GM20431 (cell line): ENCODE results near the gene CPEB2.
"Not testable (repeated sequence)": the region's sequence is repeated elsewhere in the genome, so short reads cannot be mapped to it uniquely, and the experiment has no call there.

Experiments
- in situ Hi-C: fragments of 300-500 bp; cut with MseI, MboI; formaldehyde crosslinking; loops from one replicate; pipeline ENCODE4 v1.15.0; 2020; ENCODE audit warnings: low sequenced_read_pairs; ENCODE audit not compliant: unreplicated experiment

Gene CPEB2

DNA sequence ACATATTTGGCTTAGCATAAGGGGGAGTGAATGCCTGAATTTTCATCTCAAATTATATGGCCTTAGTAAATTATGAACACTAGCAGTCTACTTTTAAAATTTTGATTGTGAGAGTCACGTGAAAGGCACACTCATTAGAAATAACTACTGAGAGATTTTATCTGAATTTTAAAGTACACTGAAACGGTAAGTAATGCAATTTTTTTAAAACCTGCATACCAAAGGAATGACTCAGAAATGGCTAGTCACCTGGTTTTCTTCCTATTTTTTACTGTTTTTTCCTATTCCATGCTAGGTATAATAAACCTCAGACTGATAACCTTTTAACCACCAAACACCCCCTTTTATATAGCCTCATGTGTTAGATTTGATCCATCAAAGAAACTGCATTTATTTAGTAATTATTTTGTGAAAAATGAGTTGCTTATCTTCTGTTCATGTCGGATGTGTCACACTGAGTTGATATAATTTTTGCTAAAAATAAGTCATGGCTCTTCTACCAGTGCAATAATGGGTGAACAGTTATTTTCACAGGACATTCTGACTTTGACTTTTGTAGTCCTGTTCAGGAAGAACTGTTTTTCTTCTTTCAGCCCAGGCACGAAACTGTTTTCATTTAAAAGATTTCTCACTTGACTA, 40.4 kb downstream of the CPEB2 start:
- in situ Hi-C loops = no loop called here

DNA sequence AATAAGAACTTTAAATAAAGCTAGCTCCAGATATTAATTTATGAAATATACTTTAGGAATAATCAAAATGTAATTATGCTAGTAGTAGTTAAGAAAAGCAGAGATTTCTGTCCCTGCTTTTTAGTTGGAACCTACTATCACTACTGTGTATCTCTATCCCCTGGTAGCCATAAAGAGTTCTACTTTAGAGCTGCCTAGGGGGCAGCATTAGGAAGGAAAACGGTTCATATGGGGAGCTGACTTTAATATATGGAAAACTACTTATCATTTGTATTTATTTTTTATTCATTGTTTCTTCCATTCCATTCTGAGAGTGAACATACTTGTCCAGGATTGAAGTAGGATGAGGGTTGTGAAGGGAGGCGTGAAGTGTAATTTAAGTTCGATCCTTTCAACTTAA, 40.9 kb downstream of the CPEB2 start:
- in situ Hi-C loops = no loop called here

DNA sequence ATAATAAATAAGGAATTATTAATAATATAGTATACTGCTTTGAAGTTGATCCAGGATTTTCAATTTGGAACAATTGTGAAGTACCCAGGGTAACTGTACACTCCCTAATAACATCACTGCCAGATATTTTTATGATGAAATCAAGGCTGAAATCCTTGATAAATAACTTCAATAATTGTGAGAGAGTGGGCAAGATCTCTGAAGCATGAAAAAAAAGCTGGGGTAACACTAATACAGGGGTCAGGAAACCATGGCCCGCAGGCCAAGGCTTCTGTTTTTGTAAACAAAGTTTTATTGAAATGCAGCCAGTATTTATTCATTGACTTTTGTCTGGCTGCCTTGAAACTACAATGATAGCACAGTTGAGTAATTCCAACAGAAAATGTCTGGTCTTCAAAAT, 41.6 kb downstream of the CPEB2 start:
- in situ Hi-C loops = no loop called here

DNA sequence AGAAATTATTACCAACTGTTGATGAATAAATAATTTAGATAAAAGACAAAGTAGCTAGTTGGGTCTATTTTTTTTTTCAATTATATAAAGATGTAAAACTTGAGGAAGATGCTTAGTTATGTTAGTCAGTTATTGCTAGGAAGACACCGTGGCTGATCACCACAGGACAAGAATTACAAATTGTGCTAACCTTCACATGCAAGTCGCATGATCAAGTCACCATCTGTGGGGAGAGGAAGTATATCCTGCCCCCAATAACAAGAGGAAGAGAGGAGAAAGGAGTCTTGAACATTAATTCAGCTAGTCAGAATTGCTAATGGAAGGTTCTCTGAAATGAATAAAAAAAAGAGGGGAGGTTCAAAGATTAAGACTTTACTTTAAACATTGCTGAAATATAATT, 52.3 kb downstream of the CPEB2 start:
- in situ Hi-C loops = no loop called here

DNA sequence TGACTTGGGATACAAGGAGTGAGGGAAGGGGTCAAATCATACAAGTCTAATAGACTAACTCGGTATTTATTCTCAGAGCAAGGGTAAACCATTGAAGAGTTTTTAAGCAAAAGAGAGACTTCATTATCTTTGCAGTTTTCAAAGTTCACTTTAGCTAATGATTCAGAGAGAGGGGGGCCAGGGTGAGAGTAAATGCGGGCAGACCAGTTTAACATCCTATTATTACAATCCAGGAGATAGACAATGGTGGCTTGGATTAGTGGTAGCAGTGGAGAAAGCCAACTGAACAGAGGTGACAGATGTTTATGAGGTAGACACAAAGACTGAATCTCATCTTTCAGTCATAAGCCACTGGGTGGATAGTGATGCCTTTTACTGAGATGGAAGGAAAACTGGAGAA, 57.9 kb downstream of the CPEB2 start:
- in situ Hi-C loops = no loop called here

DNA sequence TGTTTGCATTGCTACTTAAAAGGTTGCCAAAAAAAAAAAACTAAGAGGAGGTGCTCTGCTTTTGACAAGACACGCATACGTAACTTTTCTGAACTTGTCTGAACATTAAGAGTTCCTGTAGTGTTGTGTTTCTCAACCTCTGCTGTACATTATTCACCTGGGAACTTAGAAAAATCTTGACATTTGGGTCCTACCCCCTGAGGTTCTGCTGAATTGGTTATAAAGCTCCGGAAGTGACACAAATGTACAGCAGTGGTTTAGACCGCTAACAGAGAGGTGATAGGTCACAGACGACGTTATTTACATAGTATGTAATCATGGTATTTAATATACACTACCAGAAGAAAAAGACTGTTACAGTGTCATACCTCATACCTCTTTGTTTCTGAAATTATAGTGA, 61.1 kb downstream of the CPEB2 start:
- in situ Hi-C loops = no loop called here

DNA sequence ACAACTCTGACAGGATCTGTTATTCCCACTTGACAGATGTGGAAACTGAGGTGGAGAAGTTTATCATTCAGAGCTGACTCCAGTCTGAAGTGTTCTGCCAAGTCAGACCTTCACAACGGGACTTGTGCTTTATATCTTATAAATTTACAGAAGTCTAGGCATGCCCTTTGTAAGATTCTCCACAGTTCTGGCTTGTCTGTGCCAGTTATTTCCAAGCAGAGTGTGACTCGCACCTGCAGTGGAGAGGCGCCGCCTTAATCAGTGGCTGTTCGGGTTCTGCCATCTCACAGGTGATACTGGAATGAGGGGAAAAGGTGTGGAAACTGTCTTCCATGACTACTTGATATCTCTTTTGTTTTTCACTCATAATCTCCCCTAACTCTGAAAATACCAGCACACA, 63.2 kb downstream of the CPEB2 start:
- in situ Hi-C loops = no loop called here

DNA sequence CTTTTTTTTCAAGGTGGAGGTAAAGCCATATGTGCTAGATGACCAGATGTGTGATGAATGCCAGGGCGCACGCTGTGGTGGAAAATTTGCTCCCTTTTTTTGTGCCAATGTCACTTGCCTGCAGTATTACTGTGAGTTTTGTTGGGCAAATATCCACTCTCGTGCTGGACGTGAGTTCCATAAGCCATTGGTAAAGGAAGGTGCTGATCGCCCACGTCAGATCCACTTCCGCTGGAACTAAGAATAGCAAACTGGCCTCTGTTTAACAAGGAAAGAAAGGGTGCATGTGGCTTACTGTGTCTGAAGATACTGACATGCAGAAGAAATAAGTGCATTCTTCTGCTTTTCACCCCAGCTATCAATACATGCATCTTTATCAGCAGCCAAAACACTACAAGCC, 63.9 kb downstream of the CPEB2 start:
- in situ Hi-C loops = no loop called here

DNA sequence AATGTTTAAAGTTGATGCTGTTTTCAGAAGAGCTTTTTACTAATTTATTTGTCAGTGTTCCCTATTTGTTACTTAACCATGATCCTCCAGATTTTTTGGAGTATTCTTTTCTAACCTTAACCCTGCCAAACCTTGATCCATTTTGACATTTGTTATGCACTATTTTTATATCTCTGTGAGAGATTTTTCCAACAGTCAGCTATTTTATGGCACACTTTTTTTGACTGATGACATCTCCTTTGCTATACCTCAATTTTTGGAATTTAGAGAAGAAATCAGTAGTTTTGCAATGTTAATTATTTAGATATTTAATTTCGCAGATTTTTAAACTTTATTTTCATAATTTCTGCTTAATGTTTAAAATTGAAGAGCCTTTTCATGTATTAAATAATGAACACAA, 66.0 kb downstream of the CPEB2 start:
- in situ Hi-C loops = no loop called here

DNA sequence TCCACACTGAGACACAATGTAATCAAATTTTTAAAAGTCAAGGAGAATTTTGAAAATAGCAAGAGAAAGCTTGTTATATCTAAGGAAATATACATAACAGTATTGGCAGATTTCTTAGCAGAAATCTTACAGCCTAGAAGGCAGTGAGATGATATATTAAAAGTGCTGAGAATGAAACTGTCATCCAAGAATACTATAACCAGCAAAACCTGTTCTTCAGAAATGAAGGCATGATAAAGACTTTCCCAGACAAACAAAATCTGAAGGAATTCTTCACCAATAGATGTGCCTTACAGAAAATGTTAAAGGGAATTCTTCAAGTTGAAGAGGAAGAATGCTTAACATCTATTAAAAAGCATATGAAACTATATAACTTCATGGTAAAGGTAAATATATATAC, 73.6 kb downstream of the CPEB2 start:
- in situ Hi-C loops = no loop called here

DNA sequence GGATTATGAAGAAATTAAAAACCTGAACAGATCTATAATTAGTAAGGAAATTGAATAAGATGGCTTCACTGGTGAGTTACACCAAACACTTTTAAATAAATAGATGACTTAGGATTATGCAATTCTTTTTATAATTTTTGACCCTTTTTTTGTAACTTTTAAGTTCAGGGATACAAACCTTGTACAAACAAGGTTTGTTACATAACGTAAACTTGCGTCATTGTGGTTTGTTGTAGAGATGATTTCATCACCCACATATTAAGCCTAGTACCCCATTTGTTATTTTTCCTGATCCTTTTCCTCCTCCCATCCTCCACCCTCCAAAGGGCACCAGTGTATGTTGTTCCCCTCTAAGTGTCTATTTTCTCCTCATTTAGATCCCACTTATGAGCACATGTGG, 75.7 kb downstream of the CPEB2 start:
- in situ Hi-C loops = no loop called here

DNA sequence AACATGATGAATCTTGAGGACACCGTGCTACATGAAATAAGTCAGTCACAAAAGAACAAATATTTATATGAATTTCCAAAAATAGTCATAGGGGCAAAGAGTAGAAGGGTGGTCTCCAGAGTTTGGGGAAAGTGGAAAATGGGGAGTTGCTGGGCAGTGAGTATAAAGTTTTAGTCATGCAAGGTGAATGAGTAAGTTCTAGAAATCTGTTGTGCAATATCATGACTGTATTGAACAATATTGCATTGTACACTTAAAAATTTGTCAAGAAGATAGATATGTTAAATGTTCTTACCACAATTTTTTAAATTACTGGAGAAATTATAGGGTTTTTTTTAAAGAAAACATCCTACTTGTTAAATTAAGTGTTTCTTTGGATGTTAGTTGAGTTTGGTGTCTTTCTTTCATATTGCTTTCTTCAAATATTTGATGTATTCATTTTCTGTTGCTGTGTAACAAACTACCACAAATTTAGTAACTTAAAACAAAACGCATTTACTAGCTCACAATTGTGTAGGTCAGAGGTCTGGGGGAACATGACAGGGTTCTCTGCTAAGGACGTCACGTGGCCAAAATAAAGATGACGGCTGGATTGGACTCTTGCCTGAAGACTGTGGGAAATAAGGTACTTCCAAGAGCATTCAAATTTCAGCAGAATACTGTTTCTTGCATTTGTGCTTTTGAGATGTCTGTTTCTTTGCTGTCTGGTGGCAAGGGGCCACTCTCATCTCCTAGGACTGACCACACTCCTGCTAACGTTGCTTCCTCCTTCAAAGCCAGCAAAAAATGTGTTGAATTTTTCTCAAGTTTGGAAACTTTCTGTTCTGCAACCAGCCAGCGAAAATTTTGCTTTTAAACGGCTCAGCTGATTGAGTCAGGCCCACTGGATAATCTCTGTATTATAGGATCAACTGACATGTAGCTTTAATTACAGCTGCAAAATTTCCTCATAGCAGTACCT, 76.7 kb downstream of the CPEB2 start:
- in situ Hi-C loops = no loop called here

DNA sequence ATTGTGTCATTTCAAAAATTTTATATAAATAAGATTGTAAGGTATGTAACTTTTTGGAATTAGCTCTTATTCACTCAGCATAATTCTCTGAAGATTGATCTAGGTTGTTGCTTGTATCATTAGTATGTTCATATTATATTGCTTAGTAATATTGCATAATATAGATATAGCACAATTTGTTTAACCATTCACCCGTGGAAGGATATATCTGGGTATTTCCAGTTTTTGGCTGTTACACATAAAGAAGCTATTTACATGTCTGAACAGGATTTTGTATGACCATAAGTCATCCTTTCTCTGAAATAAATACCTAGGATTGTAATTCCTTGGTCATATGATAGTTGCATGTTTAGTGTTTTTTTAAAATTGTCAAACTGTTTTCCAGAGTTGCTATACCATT, 82.5 kb downstream of the CPEB2 start:
- in situ Hi-C loops = no loop called here

DNA sequence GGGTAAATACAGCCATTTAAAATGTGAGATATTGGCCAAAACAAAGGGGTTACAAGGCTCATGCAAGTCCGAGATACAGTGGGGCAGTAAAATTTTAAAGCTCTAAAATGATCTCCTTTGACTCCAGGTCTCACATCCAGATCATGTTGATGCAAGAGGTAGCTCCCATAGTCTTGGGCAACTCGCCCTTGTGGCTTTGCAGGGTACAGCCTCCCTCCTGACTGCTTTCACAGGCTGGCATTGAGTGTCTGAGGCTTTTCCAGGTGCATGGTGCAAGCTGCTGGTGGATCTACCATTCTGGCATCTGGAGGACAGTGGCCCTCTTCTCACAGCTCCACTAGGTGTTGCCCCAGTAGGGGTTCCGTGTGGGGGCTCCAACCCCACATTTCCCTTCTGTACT, 83.5 kb downstream of the CPEB2 start:
- in situ Hi-C loops = not testable (repeated sequence)

DNA sequence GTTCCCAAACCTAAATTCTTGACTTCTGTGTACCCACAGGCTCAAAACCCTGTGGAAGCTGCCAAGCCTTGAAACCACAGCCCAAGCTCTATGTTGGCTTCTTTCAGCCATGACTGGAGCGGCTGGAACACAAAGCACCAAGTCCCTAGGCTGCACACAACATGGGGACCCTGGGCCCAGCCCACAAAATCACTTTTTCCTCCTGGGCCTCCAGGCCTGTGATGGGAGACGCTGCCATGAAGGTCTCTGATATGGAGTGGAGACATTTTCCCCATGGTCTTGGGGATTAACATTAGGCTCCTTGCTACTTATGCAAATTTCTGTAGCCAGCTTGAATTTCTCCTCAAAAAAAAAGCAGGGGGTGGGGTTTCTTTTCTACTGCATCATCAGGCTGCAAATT, 84.0 kb downstream of the CPEB2 start:
- in situ Hi-C loops = not testable (repeated sequence)

DNA sequence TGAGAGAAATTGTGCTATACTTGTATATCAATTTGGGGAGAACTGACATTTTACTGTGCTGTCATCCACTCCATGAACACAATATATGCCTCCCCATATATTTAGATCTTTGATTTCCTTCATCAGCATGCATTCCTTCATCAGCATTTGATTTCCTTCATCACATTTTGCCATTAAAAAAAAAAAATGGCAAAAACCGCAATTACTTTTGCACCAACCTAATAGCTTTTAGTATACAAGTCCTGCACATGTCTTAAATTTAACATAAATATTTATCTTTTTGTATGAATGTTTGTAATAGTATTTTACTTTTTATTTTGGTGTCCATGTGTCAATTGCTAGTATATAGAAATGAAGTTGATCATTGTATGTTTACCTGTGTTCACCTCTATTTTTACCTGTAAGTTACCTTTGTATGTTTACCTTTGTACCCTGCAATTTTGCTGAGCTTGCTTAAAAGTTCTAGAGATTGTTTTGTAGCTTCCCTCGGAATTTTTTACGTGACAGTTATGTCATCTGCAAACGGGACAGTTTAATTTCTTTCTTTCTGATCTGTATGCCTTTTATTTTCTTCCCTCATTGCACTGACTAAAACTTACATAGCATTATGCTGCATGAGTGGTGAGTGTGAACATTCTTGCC, 86.2 kb downstream of the CPEB2 start:
- in situ Hi-C loops = no loop called here

DNA sequence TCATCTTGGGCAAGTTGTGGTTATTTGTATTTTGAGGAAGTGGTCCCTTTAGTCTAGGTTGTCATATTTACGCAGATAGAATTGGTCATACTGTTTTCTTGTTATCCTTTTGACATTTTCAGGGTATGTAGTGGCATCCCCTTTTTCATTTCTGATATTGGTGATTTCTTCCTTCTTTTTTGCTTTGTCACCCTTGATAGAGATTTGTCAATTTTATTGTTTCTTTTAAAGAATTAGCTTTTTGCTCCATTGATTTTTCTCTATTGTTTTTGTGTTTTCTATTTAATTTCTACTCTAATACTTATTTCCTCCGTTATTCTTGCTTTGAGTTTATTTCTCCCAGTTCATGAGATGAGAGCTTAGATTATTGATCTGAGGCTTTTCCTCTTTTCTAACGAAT, 87.7 kb downstream of the CPEB2 start:
- in situ Hi-C loops = no loop called here

DNA sequence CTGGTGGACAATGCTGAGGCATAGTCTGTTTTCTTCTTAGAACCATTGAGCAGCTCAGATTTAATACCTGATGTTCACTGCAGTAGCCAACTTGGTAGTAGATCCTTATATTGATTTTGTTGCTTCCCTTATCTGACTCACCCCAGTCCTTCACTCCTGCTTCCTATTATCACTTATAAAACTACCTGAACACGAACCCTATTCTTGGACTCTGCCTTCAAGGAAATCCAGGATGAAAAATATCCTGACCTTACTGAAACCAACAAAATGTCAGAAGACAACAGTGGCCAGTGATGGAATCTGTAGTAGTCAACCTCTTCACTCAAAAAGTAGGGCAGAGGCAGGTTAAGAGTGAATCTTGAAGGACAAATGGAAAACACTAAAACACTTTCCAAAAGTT, 98.1 kb downstream of the CPEB2 start:
- in situ Hi-C loops = no loop called here

DNA sequence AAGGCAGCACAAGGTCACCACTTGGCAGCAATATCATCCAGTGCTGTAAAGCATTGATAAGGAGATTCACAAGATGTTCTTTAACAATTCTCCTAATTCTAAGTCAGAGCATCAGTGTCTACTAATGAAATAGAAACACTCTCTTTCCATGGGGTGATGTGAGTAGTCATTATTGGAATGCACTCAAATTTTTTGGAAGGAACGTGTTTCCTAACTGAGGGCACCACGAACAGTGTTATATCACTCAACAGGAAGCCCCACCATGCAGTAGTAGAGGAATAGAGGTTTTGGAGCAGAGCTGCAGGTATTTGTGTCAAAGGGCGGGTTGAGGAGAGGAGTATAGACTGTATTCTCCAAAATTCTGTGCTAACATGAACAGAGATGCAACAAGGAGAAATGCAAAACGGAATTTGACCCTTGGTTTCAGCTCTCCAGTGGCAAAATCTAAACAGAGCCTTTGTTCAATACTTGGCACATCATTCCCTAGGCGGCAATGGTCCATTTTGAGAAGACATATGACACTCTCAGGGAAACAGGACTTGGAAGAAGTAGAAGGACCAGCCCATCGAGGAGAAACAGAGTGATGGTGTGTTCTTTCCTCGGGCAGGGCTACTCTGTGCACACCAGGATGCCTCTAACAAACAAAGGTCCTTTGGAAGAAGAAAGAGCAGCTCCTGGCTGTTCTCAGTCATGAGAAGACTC, 98.9 kb downstream of the CPEB2 start:
- in situ Hi-C loops = no loop called here

DNA sequence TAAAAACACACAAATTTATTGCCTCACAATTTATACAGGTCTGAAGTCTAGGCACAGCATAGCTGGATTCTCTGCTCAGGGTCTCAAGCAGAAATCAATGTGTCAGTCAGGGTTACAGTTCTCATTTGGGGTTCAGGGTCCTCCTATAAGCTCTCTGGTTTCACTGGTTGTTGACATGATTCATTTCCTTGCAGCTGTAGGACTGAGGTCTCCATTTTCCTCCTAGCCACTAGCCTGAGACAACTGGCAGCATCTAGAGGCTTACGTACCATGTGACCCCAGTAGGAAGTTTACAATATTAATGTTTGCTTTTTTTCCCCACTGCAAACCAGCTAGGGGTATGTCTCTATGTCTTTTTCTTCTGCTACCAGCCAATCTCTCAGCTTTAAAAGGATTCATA, 102.5 kb downstream of the CPEB2 start:
- in situ Hi-C loops = no loop called here

DNA sequence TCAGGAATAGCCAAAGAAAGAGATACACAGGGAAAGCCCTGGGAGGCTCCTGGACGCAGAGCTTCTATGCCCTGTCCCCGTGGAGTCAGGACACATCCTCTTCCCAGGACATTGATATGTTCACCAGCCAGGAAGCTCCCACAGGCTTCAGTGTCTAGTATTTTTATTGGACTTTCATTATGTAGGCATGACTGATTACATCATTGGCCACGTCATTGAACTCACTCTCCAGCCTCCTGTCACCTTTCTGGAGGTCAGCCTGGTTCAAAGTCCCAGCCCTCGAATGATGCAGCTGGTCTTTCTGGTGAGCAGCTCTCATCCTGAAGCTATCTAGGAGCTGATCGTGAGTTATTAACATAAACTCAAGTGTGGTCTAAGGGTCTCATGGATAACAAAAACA, 104.1 kb downstream of the CPEB2 start:
- in situ Hi-C loops = no loop called here
